CD4-positive, alpha-beta memory T cell (primary cell): ENCODE measurements around the gene FAM234B. TPM values are rescaled to one million over a fixed set of nuclear protein-coding genes. Genes with fewer than 3 reads are reported as not detected.

Source experiments
- CTCF ChIA-PET: fragments of 350-600 bp; sonication (Branson Sonifier 250); formaldehyde crosslinking; loops from one replicate; lab custom pipeline; 2021; ENCODE audit warnings: inconsistent platforms; ENCODE audit not compliant: partially characterized antibody; lab: Charles Lee
- POLR2A ChIA-PET: fragments of 350-600 bp; sonication (Branson Sonifier 250); formaldehyde crosslinking; loops from one replicate; lab custom pipeline; 2021; ENCODE audit not compliant: partially characterized antibody; lab: Charles Lee
- DNase-seq, 5 donors: peaks; one replicate each; pipeline versions ENCODE4 v3.0.0 to v3.0.0-alpha.2; 2020 to 2022; ENCODE audit warnings: mixed read lengths in 1 of 5
- H3K27ac ChIP-seq: one replicate; pipeline ENCODE4 v1.7.0; 2013; ENCODE audit warnings: low read depth, low read length
- H3K27me3 ChIP-seq: 2 replicates; pipeline ENCODE4 v1.7.0; 2013; ENCODE audit warnings: mild to moderate bottlenecking, low read length, moderate library complexity; ENCODE audit not compliant: insufficient read depth
- H3K36me3 ChIP-seq: 2 replicates; pipeline ENCODE4 v1.7.0; 2013; ENCODE audit warnings: mild to moderate bottlenecking, low read length, moderate library complexity; ENCODE audit not compliant: insufficient read depth
- H3K4me1 ChIP-seq: 2 replicates; pipeline ENCODE4 v1.7.0; 2013; ENCODE audit warnings: mild to moderate bottlenecking, low read length, moderate library complexity; ENCODE audit not compliant: insufficient read depth
- H3K4me3 ChIP-seq, 2 donors: one replicate each; pipeline ENCODE4 v1.7.0; 2013; ENCODE audit warnings: low read length in 2 of 2, mild to moderate bottlenecking in 1 of 2
- H3K9me3 ChIP-seq, 2 donors: one replicate each; pipeline ENCODE4 v1.7.0; 2013; ENCODE audit warnings: low read length in 2 of 2, control low read depth in 1 of 2; ENCODE audit not compliant: control insufficient read depth in 1 of 2
- H3K27ac Mint-ChIP-seq, 7 donors: one replicate each; pipeline ENCODE4 v1.8.0; 2020 to 2021; ENCODE audit warnings: mixed read lengths in 7 of 7, mild to moderate bottlenecking in 6 of 7, inconsistent platforms in 3 of 7, moderate library complexity in 3 of 7
- H3K27me3 Mint-ChIP-seq, 2 donors: one replicate each; pipeline ENCODE4 v1.8.0; 2020 to 2021; ENCODE audit warnings: mixed read lengths in 2 of 2
- H3K36me3 Mint-ChIP-seq, 2 donors: one replicate each; pipeline ENCODE4 v1.8.0; 2020 to 2021; ENCODE audit warnings: mixed read lengths in 2 of 2, inconsistent platforms in 1 of 2, mild to moderate bottlenecking in 1 of 2
- H3K4me1 Mint-ChIP-seq, 4 donors: one replicate each; pipeline ENCODE4 v1.8.0; 2020 to 2021; ENCODE audit warnings: mixed read lengths in 4 of 4, mild to moderate bottlenecking in 1 of 4
- H3K4me3 Mint-ChIP-seq, 8 donors: one replicate each; pipeline ENCODE4 v1.8.0; 2020 to 2021; ENCODE audit warnings: mixed read lengths in 8 of 8, mild to moderate bottlenecking in 7 of 8, moderate library complexity in 6 of 8, inconsistent platforms in 3 of 8
- H3K9me3 Mint-ChIP-seq, 8 donors: one replicate each; pipeline ENCODE4 v1.8.0; 2020 to 2021; ENCODE audit warnings: mixed read lengths in 8 of 8, mild to moderate bottlenecking in 5 of 8, inconsistent platforms in 3 of 8, moderate library complexity in 1 of 8
- intact Hi-C: fragments of 100-400 bp; cut with micrococcal nuclease; formaldehyde crosslinking; loops from one replicate; pipeline ENCODE4 v1.15.1; 2023
- polyA plus RNA-seq, 2 donors: library from polyadenylated mRNA; unstranded; fragments of 300-500 nt; fragmentation: Illumina TruSeq; gene quantifications; one replicate each; pipeline ENCODE4 v1.2.3, GENCODE V29; 2021
- total RNA-seq, 2 experiments: library from RNA; stranded (reverse); gene quantifications; one replicate each; pipeline ENCODE4 v1.2.3, GENCODE V29; 2021

Gene FAM234B, protein sequence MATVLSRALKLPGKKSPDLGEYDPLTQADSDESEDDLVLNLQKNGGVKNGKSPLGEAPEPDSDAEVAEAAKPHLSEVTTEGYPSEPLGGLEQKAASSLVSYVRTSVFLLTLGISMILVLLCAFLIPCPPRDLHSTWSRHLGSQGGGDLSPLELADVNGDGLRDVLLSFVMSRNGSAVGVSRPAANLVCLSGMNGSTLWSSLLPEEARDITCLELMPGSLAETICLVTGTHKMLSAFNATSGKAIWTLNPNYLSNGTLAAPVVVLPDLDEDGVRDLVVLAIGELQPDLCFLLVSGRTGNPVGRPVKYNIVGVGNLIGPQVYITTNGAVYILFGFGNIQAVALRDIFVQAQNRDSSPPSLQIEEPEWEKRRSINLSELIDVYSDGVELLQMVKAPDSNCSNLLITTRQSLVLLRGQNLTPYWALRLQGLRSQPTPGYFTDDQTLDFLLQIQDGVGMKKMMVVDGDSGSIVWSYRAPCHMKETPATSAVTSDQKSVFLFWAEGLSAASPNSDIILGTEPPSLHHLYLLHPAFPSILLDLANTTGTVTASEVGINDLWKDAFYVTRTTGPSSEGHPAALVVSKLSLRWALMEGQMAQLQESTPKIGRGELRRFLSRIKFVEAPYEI
- 1 to 10 TPM; 3.9 to 4.0 TPM for total RNA-seq
- 1 to 10 TPM; 2.6 TPM for polyA plus RNA-seq

DNA sequence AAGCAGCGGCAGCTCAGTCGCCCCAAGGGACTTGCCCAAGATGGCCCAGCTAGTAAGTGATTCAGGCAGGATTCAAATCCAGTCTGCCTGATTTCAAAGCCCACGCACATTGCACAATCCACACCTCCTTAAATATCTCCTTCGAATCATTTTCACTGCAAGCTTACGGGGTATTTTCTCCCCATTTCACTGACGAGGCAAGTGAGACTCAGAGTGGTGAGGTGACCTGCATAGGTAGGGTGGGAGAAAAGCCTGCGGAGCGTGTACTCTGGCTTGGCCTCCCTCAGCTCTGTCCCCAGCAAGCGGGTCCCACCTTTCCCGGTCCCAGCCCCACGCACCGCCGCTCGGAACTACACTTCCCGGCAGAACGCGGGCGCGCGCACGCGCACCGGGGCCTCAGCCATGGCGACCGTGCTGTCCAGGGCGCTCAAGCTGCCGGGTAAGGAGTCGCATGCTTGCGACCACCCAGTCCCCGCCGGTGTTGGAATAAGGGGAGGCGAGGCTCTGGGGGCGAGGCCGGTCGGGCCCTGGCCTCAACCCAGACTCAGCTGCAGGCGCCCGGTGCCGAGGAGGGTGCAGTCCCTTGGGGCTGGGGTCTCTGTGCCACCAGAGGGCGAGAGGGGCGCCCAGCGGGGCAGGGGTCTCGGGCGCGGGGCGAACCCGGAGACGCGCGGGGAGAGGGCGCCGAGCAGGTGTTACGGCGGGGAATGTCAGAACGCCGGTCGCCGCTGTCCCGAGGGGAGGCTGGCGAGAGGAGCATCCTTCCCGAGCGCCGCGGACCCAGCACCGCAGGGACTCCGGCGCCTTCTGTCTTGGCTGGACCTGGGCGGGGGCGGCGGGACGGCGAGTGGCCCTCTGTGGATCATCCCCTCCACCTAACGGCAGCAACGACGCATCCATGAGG lies at the start of gene FAM234B:
Gene FAM234B, plus strand, starts transcription at position 380 of the 904 bp plus-strand sequence. Its CDS starts 23 bp downstream, at position 403.
- Mint-ChIP-seq H3K4me1 (peaks cover 4 to 9% (median 6%) of the 10 kb centered on the region in 4 donors), H3K4me3 (peak within 1 kb of the TSS; percentile 82 to 89 (median 87)), H3K27ac (peak within 1 kb of the TSS in 6 of 7 donors; percentile 36 to 88 (median 72)), H3K36me3 (peaks cover 0 to 1% of the 10 kb centered on the region in 2 donors), H3K9me3 (no peaks in the 10 kb centered on the region), H3K27me3 (peaks cover 0 to 9% of the 10 kb centered on the region in 2 donors)
- DNase-seq = peak; percentile 57 to 68 (median 59)
- ChIA-PET CTCF (interaction anchor here (0.7 to 3.8 kb wide), 8 partner anchors 17 to 1173 kb away, joined by 3 to 23 read pairs (median 4); no protein-coding TSS in a partner anchor), POLR2A (interaction anchor here (1.1 to 1.3 kb wide), 2 partner anchors 45 to 687 kb away, joined by 3 to 4 read pairs; partner anchors contain the start of gene BORCS5)
- Histone ChIP-seq H3K36me3 (no peaks in the 10 kb centered on the region), H3K4me1 (peaks cover 13% of the 10 kb centered on the region), H3K4me3 (peak within 1 kb of the TSS; percentile 42 to 84), H3K27me3 (no peaks in the 10 kb centered on the region), H3K9me3 (no peaks in the 10 kb centered on the region), H3K27ac (peak within 1 kb of the TSS; percentile 43)
- intact Hi-C loops = loop anchor here (1.0 kb wide), 2 partner anchors 44 to 57 kb away; partner anchors contain the start of gene HEBP1

DNA sequence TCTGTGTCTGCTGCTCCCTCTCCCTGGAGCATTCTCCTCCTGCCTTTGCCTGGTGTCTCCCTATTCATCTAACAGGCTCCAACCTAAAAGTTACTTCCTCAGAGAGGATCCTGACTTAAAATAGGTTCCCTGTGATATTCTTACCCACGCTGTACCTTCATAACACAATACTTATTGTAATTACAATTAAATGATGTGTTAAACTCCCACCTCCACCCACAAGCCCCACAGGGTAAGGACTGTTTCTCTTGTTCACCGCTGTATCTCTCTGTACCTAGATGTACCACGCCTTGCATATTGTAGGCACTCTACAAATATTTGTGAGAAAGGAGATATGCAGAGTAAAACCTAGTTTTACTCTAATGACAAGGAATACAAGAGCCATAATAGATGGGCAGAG lies 49.1 kb upstream of the FAM234B start:
- H3K4me1 ChIP-seq = peaks cover 16% of the 10 kb centered on the region
- no peak overlapping the region for H3K4me3 Mint-ChIP-seq
- no peak overlapping the region for H3K4me3 ChIP-seq
- peaks cover 17 to 50% (median 22%) of the 10 kb centered on the region in 4 donors for H3K4me1 Mint-ChIP-seq
- H3K27ac Mint-ChIP-seq = no peak overlapping the region
- H3K27ac ChIP-seq = no peak overlapping the region
- no peaks in the 10 kb centered on the region for H3K27me3 ChIP-seq
- no peaks in the 10 kb centered on the region for H3K27me3 Mint-ChIP-seq
- CTCF ChIA-PET = no interaction called here
- H3K9me3 ChIP-seq = no peaks in the 10 kb centered on the region
- no peaks in the 10 kb centered on the region for H3K36me3 Mint-ChIP-seq
- H3K9me3 Mint-ChIP-seq = no peaks in the 10 kb centered on the region
- POLR2A ChIA-PET = no interaction called here
- no peak for DNase-seq
- intact Hi-C loops = no loop called here
- H3K36me3 ChIP-seq = no peaks in the 10 kb centered on the region

DNA sequence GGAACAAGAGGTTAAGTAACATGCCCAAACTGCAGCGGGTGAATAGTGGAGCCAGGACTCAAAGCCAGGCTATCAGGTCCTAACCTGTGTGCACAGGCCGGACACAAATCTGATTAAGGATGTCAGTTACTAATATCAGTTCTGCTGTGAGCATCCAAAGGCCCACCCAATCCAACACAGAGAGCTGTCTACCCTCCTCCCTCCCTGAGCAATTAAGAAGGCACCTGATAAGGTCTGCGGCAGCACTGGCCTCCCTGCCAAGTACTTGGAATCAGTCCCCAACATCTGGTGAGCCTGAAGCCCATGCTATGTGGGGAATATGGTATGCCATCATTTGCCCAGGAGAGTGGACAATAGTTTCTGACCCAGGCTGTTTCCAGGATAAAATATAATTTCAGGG lies 48.0 kb upstream of the FAM234B start:
- Mint-ChIP-seq H3K36me3 (peaks cover 0 to 5% of the 10 kb centered on the region in 2 donors), H3K4me3 (no peak overlapping the region), H3K4me1 (peaks cover 20 to 53% (median 27%) of the 10 kb centered on the region in 4 donors), H3K9me3 (no peaks in the 10 kb centered on the region), H3K27ac (no peak overlapping the region), H3K27me3 (no peaks in the 10 kb centered on the region)
- no peak for DNase-seq
- Histone ChIP-seq H3K9me3 (no peaks in the 10 kb centered on the region), H3K27me3 (no peaks in the 10 kb centered on the region), H3K4me1 (peaks cover 16% of the 10 kb centered on the region), H3K4me3 (no peak overlapping the region), H3K27ac (no peak overlapping the region), H3K36me3 (no peaks in the 10 kb centered on the region)
- ChIA-PET POLR2A (no interaction called here), CTCF (interaction anchor here (0.7 kb wide), 1 partner anchor 259 kb away, joined by 3 read pairs; no protein-coding TSS in a partner anchor)
- intact Hi-C loops = no loop called here

DNA sequence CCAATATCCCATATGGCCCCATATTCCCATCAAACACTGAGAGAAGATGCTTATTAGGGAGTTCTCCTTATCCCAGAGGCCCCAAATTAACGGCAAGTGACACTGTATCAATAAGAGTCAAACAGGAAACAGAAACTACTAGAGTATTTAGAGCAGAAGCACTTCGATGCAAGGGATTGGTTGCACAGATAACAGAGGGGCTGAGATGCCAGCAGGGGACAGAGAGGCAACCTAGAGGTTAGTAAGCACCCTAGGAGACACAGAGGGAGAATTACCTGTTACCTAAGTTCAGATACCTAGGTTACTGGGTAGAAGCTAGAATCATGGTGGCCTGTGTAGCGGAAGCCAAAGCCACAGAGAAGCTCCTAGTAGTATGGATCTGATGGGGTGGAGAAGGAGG lies 47.0 kb upstream of the FAM234B start:
- H3K27ac ChIP-seq = no peak overlapping the region
- H3K4me3 ChIP-seq = no peak overlapping the region
- peaks cover 0 to 5% of the 10 kb centered on the region in 2 donors for H3K36me3 Mint-ChIP-seq
- ChIA-PET POLR2A (interaction anchor here (1.1 kb wide), 1 partner anchor 104 kb away, joined by 3 read pairs; no protein-coding TSS in a partner anchor), CTCF (no interaction called here)
- H3K4me1 Mint-ChIP-seq = peaks cover 20 to 52% (median 33%) of the 10 kb centered on the region in 4 donors
- no peaks in the 10 kb centered on the region for H3K27me3 ChIP-seq
- H3K4me3 Mint-ChIP-seq = peak overlapping the region in 3 of 8 donors; percentile 2 to 36 (median 13)
- no peaks in the 10 kb centered on the region for H3K9me3 ChIP-seq
- intact Hi-C loops = no loop called here
- peaks cover 24% of the 10 kb centered on the region for H3K4me1 ChIP-seq
- no peak for DNase-seq
- H3K9me3 Mint-ChIP-seq = no peaks in the 10 kb centered on the region
- no peak overlapping the region for H3K27ac Mint-ChIP-seq
- H3K27me3 Mint-ChIP-seq = no peaks in the 10 kb centered on the region
- no peaks in the 10 kb centered on the region for H3K36me3 ChIP-seq

DNA sequence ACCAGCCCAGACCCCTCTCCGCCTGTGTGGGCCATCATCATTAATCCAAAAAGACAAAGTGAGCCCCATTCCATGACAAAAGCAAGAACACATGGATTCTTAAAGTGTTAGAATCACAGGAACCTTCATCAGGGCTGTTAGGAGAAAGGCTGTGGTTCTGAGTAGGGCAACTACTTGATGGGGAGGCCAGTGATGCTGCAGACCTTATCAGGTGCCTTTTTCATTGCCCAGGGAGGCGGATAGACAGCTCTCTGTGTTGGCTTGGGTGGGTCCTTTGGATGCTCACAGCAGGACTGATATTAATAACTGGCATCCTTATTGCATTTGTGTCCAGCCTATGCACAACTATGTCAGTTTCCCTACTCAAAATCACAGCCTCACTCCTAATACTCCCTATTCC lies 46.4 kb upstream of the FAM234B start:
- H3K36me3 ChIP-seq = no peaks in the 10 kb centered on the region
- no peak for DNase-seq
- H3K4me3 Mint-ChIP-seq = peak overlapping the region in 1 of 8 donors; percentile 54
- no peak overlapping the region for H3K4me3 ChIP-seq
- H3K4me1 ChIP-seq = peaks cover 26% of the 10 kb centered on the region
- peaks cover 20 to 50% (median 33%) of the 10 kb centered on the region in 4 donors for H3K4me1 Mint-ChIP-seq
- no peaks in the 10 kb centered on the region for H3K9me3 Mint-ChIP-seq
- no peak overlapping the region for H3K27ac Mint-ChIP-seq
- H3K27me3 ChIP-seq = no peaks in the 10 kb centered on the region
- POLR2A ChIA-PET = interaction anchor here (1.1 kb wide), 1 partner anchor 104 kb away, joined by 3 read pairs; no protein-coding TSS in a partner anchor
- H3K36me3 Mint-ChIP-seq = peaks cover 0 to 5% of the 10 kb centered on the region in 2 donors
- intact Hi-C loops = no loop called here
- H3K9me3 ChIP-seq = no peaks in the 10 kb centered on the region
- no peaks in the 10 kb centered on the region for H3K27me3 Mint-ChIP-seq
- CTCF ChIA-PET = interaction anchor here (1.3 kb wide), 1 partner anchor 47 kb away, joined by 3 read pairs; no protein-coding TSS in a partner anchor
- no peak overlapping the region for H3K27ac ChIP-seq

DNA sequence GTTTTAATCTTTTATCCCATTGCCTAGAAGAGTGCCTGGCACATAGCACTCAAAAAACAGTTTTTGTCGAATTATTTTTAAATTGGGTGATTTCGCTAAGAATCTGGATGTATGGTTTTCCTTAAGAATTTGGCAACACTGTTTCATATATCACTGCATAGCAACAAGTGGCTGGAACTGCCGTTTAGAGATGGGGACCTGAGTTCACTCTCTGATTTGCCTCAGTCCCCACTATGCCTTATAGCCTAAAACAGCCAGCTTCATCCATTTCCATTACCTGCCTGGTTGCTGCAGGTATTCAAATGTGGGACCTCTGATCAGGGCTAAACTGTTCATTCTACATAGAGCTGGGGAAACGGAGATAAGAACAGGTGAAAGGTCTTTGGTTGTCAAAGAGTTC lies 45.9 kb upstream of the FAM234B start:
- peaks cover 20 to 45% (median 34%) of the 10 kb centered on the region in 4 donors for H3K4me1 Mint-ChIP-seq
- H3K27me3 Mint-ChIP-seq = no peaks in the 10 kb centered on the region
- H3K4me3 Mint-ChIP-seq = peak overlapping the region in 1 of 8 donors; percentile 2
- H3K4me3 ChIP-seq = no peak overlapping the region
- peaks cover 26% of the 10 kb centered on the region for H3K4me1 ChIP-seq
- no peaks in the 10 kb centered on the region for H3K27me3 ChIP-seq
- ChIA-PET CTCF (interaction anchor here (1.3 kb wide), 1 partner anchor 47 kb away, joined by 3 read pairs; no protein-coding TSS in a partner anchor), POLR2A (interaction anchor here (1.1 kb wide), 1 partner anchor 103 kb away, joined by 3 read pairs; no protein-coding TSS in a partner anchor)
- intact Hi-C loops = no loop called here
- no peaks in the 10 kb centered on the region for H3K9me3 Mint-ChIP-seq
- no peaks in the 10 kb centered on the region for H3K9me3 ChIP-seq
- H3K36me3 Mint-ChIP-seq = peaks cover 0 to 5% of the 10 kb centered on the region in 2 donors
- DNase-seq = no peak
- H3K27ac ChIP-seq = no peak overlapping the region
- H3K36me3 ChIP-seq = no peaks in the 10 kb centered on the region
- H3K27ac Mint-ChIP-seq = no peak overlapping the region
